HL-60 (cell line): ENCODE measurements around the gene SMOC2.
"Not testable (repeated sequence)": the region's sequence is repeated elsewhere in the genome, so short reads cannot be mapped to it uniquely, and the experiment has no call there.

Source experiments
- DNase-seq, 2 experiments: peaks; one replicate each; pipeline ENCODE4 v3.0.0-alpha.2; 2010 to 2020; ENCODE audit warnings: low read depth in 1 of 2, low spot score in 1 of 2
- H3K27ac ChIP-seq: fragments of 250-450 bp; sonication (Bioruptor Pico); replicated peaks from 2 replicates; pipeline ENCODE4 v1.5.1; 2020; ENCODE audit warnings: mild to moderate bottlenecking, moderate library complexity
- H3K27me3 ChIP-seq: fragments of 250-450 bp; sonication (Bioruptor Pico); 2 replicates; pipeline ENCODE4 v1.5.1; 2021; ENCODE audit warnings: mild to moderate bottlenecking, moderate library complexity; ENCODE audit not compliant: insufficient read depth, poor library complexity, severe bottlenecking
- H3K4me3 ChIP-seq: replicated peaks from 2 replicates; pipeline ENCODE4 v1.5.1; 2011; ENCODE audit warnings: mild to moderate bottlenecking, control low read depth, low read length; ENCODE audit not compliant: insufficient read depth
- GABPA ChIP-seq: IDR thresholded peaks from 2 replicates; pipeline ENCODE4 v1.6.1; 2012; ENCODE audit warnings: low read depth
- POLR2AphosphoS5 ChIP-seq: IDR thresholded peaks from 2 replicates; pipeline ENCODE4 v1.6.1; 2012; ENCODE audit warnings: low read depth
- SPI1 ChIP-seq: IDR thresholded peaks from 2 replicates; pipeline ENCODE4 v1.6.1; 2012; ENCODE audit warnings: low read depth, mild to moderate bottlenecking, borderline replicate concordance
- TF ChIP-seq, protein P1 (sequence below): IDR thresholded peaks from one replicate; pipeline ENCODE4 v1.5.1; 2011; ENCODE audit warnings: low read length, control low read depth, inconsistent platforms; ENCODE audit not compliant: insufficient read depth
- TF ChIP-seq, protein P2 (sequence below): IDR thresholded peaks from 2 replicates; pipeline ENCODE4 v1.6.1; 2012; ENCODE audit warnings: low read depth; ENCODE audit not compliant: insufficient replicate concordance

The SMOC2 gene

DNA sequence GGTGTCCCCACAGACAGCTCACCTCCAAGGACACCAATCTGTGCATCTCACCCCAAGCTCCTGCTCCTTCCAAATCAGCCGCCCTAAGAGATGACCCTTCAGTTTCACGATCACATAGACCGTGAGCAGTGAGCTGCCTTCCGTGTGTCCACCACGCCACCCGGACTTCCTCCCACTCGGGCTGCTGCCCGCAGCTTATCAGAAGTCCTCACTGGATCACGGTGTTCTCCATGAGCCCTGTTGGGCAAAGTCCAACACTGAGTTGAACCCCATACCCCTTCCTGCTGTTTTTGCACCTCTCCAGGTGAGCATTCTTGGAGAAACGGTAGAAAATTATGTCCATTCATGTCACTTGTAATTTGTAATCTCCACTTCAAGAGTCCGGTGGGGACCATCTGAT is 234.4 kb downstream of the SMOC2 start:
- Histone ChIP-seq H3K27me3 (no peaks in the 10 kb centered on the region), H3K4me3 (no peak overlapping the region), H3K27ac (no peak overlapping the region)
- DNase-seq, result no peak
- TF ChIP-seq, protein P1, sequence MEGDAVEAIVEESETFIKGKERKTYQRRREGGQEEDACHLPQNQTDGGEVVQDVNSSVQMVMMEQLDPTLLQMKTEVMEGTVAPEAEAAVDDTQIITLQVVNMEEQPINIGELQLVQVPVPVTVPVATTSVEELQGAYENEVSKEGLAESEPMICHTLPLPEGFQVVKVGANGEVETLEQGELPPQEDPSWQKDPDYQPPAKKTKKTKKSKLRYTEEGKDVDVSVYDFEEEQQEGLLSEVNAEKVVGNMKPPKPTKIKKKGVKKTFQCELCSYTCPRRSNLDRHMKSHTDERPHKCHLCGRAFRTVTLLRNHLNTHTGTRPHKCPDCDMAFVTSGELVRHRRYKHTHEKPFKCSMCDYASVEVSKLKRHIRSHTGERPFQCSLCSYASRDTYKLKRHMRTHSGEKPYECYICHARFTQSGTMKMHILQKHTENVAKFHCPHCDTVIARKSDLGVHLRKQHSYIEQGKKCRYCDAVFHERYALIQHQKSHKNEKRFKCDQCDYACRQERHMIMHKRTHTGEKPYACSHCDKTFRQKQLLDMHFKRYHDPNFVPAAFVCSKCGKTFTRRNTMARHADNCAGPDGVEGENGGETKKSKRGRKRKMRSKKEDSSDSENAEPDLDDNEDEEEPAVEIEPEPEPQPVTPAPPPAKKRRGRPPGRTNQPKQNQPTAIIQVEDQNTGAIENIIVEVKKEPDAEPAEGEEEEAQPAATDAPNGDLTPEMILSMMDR, result no peak
- TF ChIP-seq, protein P2, sequence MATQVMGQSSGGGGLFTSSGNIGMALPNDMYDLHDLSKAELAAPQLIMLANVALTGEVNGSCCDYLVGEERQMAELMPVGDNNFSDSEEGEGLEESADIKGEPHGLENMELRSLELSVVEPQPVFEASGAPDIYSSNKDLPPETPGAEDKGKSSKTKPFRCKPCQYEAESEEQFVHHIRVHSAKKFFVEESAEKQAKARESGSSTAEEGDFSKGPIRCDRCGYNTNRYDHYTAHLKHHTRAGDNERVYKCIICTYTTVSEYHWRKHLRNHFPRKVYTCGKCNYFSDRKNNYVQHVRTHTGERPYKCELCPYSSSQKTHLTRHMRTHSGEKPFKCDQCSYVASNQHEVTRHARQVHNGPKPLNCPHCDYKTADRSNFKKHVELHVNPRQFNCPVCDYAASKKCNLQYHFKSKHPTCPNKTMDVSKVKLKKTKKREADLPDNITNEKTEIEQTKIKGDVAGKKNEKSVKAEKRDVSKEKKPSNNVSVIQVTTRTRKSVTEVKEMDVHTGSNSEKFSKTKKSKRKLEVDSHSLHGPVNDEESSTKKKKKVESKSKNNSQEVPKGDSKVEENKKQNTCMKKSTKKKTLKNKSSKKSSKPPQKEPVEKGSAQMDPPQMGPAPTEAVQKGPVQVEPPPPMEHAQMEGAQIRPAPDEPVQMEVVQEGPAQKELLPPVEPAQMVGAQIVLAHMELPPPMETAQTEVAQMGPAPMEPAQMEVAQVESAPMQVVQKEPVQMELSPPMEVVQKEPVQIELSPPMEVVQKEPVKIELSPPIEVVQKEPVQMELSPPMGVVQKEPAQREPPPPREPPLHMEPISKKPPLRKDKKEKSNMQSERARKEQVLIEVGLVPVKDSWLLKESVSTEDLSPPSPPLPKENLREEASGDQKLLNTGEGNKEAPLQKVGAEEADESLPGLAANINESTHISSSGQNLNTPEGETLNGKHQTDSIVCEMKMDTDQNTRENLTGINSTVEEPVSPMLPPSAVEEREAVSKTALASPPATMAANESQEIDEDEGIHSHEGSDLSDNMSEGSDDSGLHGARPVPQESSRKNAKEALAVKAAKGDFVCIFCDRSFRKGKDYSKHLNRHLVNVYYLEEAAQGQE, result no peak
- TF ChIP-seq SPI1 (no peak), POLR2AphosphoS5 (no peak), GABPA (no peak)

DNA sequence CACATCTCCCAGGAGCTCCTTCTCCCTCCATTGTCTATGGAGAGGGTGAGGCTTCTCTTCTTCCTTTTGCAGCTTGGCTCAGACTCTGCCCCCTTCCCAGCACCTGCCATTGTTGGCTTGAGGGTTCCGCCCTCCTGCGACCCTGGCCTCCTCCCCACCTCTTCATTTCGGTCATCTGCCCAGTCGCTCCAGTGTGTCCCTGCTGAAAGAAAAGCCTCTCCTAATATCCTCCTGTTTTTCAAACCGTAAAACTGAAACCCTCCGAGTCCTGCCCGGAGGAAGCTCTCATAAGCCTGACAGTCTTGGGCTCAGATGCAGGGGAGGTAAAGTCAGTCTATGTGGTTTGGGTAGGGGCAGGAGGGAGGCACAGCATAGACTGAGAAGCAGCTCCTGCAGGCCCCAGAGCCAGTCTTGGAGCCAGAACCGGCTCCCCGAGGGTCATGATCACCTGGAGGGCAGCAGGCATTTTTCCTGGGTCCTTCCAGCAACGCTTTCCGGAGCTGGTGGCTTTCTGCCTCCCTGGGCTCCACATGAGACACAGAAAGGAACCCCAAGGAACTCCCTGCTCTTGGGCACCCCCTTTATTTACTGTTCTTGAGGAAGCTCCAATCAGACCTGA is 235.1 kb downstream of the SMOC2 start:
- TF ChIP-seq POLR2AphosphoS5 (no peak), SPI1 (no peak)
- TF ChIP-seq, protein P2, result no peak
- TF ChIP-seq, protein P1, result no peak
- no peak overlapping the region for H3K4me3 ChIP-seq
- H3K27ac ChIP-seq, result no peak overlapping the region
- no peak for DNase-seq
- H3K27me3 ChIP-seq, result no peaks in the 10 kb centered on the region

DNA sequence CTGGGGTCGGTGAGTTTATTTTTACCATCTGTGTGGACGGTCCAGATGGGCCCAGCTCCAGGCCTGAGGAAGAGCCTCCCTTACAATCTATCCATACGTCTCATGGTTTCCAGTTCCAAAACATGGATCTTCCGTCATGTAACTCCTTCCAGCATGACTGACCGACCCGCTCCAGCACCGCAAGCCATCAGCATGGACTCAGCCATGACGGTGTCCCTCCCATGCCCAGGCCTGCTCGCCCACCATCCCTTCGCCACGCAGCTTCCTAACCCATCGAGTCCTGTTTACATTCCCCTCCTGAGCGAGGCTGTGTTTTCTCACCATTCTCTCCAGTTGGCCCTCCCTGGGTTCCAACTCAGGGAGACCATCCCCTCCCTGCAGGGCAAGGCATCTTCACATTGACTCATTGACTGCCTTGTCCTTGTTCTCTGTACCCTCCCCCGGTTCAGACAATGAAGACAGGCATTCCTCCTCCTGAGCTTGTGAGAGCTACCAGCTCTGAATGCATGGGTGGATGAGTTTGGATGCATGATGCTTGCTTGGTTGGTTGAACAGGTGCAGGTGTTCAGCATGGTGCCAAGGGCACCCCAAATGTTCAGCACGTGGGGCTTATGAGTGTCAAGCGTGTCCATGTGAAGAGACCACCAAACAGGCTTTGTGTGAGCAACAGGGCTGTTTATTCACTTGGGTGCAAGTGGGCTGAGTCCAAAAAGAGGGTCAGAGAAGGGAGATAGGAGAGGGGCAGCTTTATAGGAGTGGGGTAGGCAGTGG is 235.8 kb downstream of the SMOC2 start:
- no peak for TF ChIP-seq GABPA
- TF ChIP-seq, protein P2, result no peak
- Histone ChIP-seq H3K27ac (no peak overlapping the region), H3K27me3 (no peaks in the 10 kb centered on the region), H3K4me3 (no peak overlapping the region)
- no peak for DNase-seq

DNA sequence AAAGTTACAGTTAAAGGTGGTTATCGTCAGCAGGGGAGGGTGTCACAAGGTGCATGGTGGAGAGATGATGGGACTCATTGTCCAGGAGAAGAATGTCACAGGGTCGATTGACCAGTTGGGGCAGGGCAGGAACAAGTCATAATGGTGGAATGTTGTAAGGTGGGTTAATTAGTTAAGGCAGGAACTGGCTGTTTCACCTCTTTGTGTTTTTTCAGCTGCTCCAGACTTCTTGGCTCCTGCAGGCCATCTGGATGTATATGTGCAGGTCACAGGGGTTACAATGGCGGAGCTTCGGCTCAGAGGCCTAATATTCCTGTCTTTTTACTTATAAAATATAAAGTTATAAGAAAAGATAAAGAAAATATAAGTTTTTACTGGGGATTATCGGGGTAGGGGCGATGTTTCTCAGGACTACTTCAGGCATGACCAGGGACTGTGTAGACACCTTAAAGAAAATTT is 236.4 kb downstream of the SMOC2 start:
- DNase-seq, H3K27ac ChIP-seq, H3K27me3 ChIP-seq, H3K4me3 ChIP-seq: not testable (repeated sequence)
